HG03039 (cell line): Measurements from ENCODE around the gene STEAP1.
"Not testable (repeated sequence)": the region's sequence is repeated elsewhere in the genome, so short reads cannot be mapped to it uniquely, and the experiment has no call there.

Experiments used
- ATAC-seq: cut with Tn5 transposase; IDR thresholded peaks from one replicate; pipeline ENCODE4 v1.9.1; 2021; ENCODE audit warnings: mild to moderate bottlenecking, moderate library complexity; ENCODE audit not compliant: unreplicated experiment

Gene STEAP1

DNA sequence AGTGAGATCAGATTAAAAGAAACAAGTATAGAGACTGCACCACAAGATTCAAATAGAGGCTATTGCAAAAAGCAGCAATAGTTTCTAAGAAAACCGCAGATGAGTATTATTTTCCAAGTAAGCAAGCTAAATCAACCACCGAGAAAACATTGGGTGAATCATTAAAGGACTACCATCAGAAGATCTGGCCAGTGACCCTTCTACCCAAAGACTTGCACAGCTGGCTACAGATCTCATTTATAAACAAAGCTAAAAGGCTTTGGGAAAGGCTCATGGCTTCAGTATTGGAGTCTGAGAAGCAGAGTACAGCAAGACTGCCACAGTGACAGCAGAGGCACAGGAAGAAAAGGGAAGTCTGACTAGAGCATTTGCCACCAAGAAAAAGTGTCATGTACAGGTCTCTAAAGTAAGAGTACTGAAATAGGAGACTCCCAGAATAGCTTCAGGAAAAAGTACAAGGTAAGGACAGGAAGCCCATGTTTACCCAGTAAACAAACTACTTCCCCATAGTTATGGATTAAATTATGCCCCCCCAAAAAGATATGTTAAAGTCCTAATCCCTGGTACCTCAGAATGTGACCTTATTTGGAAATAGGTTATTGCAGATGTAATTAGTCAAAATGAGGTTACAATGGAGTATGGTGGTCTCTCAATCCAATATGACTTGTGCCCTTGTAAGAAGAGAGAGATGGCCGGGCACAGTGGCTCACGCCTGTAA, 19.0 kb downstream of the STEAP1 start:
- no peak for ATAC-seq

DNA sequence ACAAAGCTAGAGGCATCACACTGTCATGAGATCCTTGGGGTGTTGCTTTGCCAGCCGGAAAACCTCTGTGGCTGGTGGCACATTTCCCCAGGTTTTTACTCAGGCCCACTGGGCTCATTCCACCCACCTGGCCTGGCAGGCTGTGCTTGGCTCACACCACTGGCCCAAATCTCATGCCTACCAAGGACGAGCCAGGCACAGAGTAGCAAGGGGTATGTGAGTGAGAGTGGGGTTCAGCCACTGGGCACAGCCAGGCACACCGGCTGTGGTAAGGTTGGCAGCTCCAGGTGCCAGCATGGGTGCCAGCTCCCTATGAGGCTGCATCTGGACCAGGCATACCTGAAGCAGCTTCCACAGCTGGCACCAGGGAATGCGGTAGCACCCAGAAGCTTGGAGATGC, 21.4 kb downstream of the STEAP1 start:
- ATAC-seq, result no peak

DNA sequence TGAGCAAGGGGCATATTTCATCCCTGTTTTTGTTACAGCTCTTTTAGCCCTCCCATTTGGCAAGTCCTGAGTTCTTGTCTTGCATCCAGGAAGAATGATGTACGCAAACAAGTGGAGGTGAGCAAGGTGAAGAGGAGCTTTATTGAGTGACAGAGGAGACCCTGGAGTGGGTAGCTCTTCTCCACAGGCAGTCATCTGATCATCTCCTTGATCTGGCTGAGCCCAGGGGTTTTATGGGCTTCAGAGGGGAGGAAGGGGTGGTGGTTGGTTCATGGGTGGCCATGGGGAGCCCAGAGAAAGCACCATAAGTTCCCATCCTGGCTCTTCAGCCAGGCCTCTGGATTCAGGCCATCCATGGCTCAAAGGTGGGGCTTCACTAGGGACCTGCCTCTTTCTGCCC, 21.9 kb downstream of the STEAP1 start:
- no peak for ATAC-seq

DNA sequence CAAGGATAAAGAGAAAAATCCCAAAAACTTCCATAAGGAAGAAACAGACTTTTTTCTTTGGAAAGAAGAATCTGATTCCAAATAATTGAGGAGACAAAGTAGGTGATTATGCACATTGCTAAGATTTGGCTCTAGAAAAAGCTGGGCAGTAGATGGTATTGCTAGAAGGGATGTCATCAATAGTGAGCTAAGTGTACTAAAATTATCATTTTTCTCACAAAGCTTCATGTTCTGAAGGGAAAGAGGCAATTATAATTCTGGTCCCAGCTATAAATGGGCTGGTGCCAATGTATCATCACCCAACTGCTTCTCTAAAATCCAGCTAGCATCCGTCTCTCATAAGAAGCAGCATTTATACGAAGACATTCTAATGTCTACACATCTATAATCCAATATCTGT, 23.9 kb downstream of the STEAP1 start:
- no peak for ATAC-seq

DNA sequence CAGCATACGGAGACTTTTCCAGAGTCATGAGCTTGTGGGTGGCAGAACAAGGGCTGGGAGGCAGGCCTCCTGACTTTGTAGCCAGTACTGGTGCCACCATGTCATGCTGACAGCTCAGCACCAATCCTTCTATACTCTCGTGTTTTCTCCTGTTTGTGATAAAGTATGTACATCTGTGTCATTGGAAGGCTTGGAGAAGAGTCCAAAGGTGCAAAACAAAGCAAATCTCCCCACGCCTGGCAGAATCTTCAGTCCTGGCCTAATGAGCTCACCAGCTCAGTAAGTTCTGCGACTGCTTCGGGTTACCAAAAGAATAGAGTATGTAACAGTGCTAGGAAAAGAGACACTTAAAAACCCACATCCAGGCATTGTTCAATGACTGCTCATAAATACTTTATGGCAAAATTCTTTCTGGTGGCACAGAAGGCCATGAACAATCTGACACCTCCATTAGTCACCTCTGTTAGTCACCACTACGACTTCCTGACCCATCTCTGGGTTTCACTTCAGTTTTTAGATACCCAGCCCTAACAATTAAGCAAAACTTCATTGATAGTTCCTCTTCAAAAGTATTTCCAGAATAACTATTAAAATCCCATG, 24.5 kb downstream of the STEAP1 start:
- ATAC-seq, result peak; percentile 91

DNA sequence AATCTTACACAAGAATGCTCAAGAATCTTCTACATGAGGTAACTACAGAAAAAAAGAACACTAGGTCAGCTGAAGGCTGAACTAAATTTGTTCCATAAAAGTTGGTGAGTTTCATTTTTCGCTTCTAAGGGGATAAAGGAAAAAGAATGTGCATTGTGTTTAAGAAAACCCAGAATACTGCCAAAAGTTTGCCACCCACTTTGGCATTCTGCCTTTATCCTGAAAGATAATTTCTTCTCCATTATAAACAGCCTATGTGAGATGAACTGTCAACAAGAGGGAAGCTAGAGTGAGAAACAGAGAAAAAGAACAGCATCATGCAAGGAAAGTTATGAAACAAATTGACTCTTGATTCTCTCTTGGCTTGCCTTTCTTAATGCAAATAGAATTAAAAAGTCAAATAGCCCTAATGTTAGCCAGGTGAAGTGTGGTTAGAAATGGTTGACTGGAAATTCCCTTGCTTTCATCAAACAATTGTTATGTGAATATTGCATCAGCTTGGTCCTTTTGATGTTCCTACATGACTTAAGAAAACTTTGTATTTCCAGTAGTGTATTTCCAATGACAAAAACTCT, 25.8 kb downstream of the STEAP1 start:
- ATAC-seq, result no peak

DNA sequence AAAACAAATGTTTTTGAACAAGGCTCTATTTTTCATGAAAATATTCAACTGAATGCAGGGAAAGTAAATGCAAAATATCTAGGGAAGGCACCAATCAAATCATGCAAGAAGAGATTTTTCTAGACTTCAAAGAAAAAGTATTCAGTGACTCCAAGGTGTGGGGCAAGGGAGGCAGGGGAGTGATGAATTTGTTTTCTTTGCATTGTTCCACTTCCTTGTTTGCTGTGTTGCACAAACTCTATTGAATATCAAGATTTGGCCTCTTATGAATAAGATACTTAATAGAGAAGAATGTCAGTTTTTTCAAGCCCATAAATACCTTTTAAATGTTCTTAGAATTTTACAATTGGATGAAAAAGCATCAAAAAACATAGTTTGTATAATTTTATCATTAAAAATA, 26.4 kb downstream of the STEAP1 start:
- ATAC-seq, result no peak

DNA sequence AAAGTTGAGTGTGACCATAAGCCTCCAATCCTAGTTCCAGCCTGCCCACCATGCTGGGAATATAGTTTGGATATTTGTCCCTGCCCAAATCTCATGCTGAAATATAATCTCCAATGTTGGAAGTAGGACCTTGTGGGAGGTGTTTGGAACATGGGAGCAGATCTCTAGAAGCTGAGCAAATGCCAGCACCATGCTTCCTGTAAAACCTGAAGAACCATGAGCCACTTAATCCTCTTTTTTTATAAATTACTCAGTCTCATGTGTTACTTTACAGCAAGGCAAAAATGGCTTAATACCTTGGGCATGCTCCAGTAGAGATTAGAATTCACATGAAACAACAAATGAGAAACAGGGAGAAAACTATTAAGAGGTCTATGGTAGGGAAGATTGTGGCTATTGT, 27.2 kb downstream of the STEAP1 start:
- ATAC-seq, result no peak

DNA sequence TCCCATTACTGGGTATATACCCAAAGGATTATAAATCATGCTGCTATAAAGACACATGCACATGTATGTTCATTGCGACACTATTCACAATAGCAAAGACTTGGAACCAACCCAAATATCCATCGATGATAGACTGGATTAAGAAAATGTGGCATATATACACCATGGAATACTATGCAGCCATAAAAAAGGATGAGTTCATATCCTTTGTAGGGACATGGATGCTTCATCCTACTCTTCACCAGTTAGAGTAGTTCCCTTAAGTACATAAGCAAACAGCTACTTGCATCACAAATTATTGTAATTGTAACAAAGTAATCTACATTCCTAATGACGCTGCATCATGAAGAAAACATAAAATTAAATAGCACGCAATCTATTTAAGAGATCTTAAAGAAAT, 32.0 kb downstream of the STEAP1 start:
- not testable (repeated sequence) for ATAC-seq

DNA sequence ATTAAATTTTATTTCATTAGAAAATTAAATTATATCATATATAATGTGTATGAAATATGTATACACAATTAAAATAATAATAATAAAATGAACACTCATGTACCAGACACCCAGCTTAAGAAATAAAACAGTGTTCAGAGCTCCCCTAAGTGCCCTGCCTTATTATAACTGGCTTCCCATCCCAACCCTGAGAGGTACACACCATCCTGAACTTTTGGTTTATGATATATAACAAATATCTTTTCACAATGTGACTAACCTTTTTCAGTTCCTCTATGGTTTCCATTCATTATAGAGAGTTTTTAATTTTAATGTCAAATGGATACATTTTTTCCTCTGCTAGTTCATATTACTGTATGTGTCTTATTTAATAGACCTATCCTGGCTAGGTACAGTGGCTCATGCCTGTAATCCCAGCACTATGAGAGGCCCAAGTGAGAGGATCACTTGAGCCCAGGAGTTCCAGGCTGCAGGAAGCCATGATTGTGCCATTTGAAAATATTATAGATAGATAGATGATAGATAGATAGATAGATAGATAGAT, 33.3 kb downstream of the STEAP1 start:
- no peak for ATAC-seq

DNA sequence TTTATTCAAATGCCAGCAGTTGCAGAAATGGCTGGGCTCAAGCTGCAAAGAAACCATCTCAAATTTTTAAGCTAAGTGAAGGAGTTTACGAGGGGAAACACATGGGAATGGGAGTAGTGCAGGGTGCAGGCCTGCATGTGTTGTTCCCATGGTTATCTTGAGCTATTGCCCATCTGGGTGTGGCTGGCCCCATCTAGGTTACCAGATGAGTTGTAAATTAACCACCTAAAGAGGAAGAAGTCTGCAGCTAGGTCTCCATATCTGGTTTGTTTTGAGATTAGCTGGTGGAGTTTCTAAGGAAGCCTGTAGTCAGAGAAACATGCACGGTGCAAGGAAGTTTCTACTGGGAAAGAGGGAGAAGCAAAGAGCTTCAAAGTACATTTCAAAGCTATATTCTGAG, 34.0 kb downstream of the STEAP1 start:
- peak; percentile 69 for ATAC-seq

DNA sequence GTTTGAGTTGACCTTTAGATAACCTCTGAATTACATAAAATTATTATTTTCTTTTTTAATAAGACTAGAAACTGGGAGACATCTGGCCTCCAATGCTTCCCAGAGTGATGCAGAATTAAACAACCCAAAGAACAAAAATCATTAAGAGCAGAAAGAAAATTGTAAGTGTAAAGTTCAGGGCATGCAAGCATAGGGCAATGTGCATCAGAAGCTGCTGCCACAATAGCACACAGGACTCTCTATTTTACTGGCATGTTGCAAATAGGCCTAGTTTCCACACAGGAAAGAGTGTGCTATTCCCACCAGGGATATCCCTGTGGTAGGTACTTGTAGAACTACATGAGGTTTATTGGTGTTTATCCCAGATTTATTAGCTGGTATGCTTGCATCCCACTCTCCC, 36.7 kb downstream of the STEAP1 start:
- ATAC-seq, result no peak

DNA sequence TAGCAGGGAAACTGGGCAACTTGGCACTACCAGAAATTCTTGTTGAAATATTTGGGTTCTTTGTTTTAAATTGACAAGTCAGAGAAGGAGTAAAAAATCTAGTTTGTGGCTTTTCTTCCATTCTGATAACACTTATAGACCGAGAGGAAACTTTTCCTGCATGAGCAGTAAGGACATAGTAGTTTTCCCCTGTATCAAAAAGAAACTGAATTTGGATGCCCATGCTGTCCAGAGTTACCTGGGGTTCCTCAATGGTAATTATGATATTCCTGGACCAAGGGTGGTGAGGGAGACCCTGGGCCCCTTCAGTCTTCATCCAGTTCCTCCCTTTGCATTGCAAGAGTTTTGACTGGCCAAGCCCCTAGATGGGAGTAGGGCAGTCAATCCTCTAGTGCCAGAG, 37.4 kb downstream of the STEAP1 start:
- ATAC-seq, result no peak

DNA sequence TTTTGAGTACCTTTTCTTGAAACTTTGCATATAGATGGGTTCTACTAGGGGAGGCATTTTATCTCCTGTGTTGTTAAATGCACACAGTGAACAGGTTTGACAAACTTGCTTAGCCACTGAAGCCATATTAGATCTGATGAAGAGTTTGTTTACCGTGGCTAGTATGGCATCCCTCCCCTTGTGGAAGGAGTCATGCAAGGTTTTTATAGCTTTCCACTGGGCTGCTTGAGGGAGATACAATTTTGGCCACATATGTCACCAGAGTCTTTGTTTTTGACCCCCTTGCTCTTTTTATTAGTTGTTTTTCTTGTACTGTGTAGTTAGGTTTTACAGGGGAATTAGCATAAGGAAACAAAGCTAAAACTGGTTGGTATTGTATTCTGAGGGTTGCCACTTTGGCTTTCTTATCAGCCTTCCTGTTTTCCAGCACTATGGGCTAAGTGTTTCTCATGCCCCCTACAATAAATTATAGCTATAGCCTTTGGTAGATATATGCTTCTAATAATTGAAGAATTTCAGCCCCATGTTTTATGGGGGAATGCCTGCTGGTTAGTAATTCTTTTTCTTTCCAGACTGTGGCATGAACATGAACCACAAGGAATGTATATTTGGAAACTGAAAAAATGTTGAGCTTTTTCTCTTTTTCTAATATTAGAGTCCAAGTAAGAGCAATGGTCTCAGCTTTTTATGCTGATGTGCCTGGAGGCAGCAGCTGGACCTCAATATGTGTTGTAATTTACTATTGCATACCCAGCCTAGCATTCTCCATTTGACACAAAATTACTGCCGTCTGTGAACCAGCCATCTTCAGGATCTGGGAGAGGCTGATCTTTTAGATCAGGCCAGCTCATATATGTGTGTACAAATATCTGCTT, 38.8 kb downstream of the STEAP1 start:
- ATAC-seq, result no peak

DNA sequence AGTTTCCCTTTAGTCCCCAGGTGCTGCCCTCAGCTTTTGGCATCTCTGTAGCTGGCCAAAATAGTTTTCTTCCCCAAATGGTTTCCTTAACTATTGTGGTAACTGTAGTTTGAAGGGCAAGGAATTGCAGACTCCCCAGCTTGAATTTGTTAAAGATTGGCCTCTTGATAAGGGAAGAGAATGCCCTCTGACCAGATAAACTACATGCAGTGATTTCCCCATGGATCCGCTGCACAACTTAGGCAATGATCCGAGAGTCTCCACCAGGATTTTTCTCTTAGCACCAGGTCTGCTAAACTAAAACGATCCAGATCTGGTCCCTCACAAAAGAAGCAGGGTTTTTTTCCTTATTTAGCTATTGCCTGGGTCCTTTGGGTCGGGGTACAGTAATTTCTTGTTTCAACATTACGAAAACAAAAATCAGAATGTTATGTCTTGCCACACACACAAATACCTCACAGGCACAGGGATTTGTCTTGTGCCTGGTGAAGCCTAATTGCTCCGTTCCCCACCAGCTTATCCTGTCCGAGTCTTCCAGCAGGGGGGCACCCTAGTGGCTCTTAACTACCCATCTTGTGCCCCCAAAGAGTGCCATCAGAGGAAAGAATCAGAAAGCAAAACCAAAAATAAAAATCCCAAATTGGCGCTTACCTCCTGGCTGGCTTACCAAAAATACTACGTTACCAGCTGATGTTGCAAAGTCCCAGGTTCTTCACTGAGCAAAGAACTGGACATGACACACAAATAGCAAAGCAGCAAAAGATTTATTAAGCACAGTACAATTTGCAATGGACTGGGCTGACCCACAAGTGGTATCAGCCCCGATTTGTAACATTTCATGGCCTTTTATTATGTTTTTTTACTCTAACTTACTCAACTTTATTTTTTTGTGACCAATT, 40.9 kb downstream of the STEAP1 start:
- ATAC-seq, result no peak

DNA sequence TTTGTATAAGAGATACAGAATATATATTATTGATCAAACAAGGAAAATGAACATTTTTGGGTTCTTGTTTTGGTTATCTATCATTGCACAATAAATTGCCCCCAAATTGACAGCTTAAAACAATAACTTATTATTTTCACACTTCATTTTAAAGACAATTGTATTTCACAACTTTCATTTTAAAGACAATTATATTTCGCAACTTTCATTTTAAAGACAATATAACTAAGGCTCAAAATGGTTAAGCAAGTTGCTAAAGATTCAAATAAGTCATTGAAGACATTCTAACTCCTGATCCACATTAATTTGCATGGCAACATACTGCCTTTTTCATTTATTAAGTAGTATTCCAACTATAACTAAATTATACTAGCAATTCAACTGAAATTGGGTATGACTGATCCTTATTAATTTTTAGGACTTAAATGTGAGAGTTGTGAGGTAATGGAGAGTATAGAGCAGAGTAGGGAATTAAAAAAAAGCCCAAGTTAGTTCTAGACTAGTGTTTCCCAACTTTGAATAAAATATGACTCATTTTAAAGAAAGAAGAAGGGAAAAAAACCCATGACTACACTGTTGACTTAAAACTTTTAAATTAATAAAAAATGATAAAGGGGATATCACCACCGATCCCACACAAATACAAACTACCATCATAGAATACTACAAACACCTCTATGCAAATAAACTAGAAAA, 47.4 kb downstream of the STEAP1 start:
- no peak for ATAC-seq

DNA sequence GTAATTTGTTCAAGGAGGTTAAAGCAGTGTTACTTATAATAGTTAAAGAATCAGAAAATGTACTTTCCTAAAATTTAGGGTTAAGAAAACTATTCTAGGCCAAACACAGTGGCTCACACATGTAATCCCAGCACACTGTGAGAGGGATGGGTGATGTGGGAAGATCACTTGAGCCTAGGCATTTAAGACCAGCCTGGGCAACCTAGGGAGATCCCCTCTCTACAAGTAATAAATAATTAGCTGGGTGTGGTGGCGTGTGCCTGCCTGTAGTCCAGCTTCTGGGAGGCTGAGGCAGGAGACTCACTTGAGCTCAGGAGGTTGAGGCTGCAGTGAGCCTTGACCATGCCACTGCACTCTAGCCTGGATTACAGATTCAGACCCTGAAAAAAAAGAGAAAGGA, 53.7 kb downstream of the STEAP1 start:
- no peak for ATAC-seq

DNA sequence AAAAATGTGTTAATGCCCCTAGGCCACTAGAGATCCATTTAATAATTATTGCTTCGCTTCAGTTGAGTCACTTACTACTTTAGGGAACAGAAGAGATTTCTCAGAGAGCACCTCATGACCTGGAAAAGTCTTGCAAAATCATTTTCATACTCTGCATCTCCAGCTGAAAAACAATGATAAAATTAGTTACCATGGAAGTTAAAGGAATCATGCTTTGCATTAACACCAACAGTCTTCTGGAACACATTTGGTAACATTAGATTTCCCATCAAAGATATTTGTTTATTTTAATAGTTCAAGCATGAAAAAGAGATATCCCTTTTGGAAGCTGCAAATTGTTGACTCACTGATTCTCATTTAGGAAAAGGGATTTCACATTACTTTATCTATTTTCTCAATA, 55.5 kb downstream of the STEAP1 start:
- no peak for ATAC-seq

DNA sequence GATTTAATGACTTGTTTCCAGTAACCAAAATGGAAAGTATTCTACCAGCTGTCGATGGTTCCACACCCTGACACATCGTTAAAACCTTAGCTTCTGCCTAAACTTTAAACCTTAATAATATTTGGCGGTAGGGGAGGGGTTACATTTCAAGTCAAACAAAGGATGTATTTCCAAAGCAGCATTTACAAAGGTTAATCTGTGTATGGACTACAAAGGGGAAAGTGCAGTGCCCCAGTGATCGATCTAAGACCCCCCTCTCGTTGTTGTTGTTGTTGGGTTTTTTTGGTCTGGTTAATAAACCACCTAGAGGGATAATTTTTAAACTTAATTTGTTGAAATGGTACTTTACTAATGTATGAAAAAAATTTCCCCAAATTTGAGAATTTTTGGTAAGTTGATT, 56.2 kb downstream of the STEAP1 start:
- no peak for ATAC-seq

DNA sequence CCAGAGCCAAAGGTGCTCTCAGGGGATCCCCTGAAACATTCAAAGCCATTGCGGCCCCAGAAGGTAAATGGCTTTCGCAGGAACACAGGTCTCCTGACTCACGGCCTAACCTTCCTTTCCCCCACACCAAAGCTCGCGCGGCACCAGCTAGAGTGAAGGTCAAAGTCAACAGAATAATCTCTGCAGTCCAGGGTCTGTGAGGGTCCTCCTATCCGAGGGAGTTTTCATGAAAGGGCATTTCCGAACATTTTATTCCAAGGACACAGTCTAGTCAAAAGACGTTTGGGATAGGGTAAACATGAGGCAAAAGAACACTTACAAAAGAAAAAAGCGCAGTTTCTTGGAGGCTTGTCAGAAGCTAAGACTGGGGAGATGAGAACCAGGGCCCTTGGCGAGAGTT, 56.7 kb downstream of the STEAP1 start:
- no peak for ATAC-seq
